SJCRH30 (cell line): ENCODE measurements around the gene CD84. TPM values are rescaled to one million over a fixed set of nuclear protein-coding genes. Genes with fewer than 3 reads are reported as not detected.
"Not testable (repeated sequence)": the region's sequence is repeated elsewhere in the genome, so short reads cannot be mapped to it uniquely, and the experiment has no call there.

Experiments used
- DNase-seq, 2 experiments: peaks; one replicate each; pipeline ENCODE4 v3.0.0-alpha.2; 2015 to 2020
- H3K27ac ChIP-seq: fragments of 250-450 bp; sonication (Bioruptor Pico); 2 replicates; pipeline ENCODE4 v1.5.1; 2020; ENCODE audit warnings: mild to moderate bottlenecking, moderate library complexity
- H3K27me3 ChIP-seq: fragments of 250-450 bp; sonication (Bioruptor Pico); 2 replicates; pipeline ENCODE4 v1.5.1; 2020; ENCODE audit warnings: mild to moderate bottlenecking, moderate library complexity
- H3K36me3 ChIP-seq: fragments of 250-450 bp; sonication (Bioruptor Pico); 2 replicates; pipeline ENCODE4 v1.5.1; 2020; ENCODE audit warnings: mild to moderate bottlenecking, moderate library complexity
- H3K4me1 ChIP-seq: fragments of 250-450 bp; sonication (Bioruptor Pico); 2 replicates; pipeline ENCODE4 v1.5.1; 2020; ENCODE audit warnings: mild to moderate bottlenecking, moderate library complexity
- H3K4me3 ChIP-seq: fragments of 250-450 bp; sonication (Bioruptor Pico); 2 replicates; pipeline ENCODE4 v1.5.1; 2020; ENCODE audit warnings: mild to moderate bottlenecking, moderate library complexity
- H3K9me3 ChIP-seq: fragments of 250-450 bp; sonication (Bioruptor Pico); replicated peaks from 2 replicates; pipeline ENCODE4 v1.5.1; 2020; ENCODE audit warnings: mild to moderate bottlenecking, moderate library complexity
- total RNA-seq: library from RNA; depleted of rRNA; stranded (reverse); fragments of >200 nt; shearing (Covaris generic); gene quantifications from 2 replicates; pipeline ENCODE4 v1.2.3, GENCODE V29; 2014

Gene CD84
- total RNA-seq, 1 experiment from 2014 or later, result not detected

DNA sequence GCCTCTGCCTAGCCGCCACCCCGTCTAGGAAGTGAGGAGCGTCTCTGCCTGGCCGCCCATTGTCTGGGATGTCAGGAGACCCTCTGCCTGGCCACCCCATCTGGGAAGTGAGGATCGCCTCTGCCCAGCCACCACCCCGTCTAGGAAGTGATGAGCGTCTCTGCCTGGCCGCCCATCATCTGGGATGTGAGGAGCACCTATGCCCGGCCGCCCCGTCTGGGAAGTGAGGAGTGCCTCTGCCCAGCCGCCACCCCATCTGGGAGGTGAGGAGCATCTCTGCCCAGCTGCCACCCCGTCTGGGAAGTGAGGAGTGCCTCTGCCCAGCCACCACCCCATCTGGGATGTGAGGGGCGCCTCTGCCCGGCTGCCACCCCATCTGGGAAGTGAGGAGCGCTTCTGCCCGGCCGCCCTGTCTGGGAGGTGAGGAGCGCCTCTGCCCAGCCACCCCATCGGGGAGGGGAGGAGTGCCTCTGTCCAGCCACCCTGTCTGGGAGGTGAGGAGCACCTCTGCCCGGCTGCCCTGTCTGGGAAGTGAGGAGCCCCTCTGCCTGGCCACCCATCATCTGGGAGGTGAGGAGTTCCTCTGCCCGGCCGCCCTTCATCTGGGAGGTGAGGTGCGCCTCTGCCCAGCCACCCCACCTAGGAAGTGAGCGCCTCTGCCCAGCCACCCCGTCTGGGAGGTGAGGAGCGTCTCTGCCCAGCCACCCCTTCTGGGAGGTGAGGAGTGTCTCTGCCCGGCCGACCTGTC is 47.3 kb downstream of the CD84 start:
- H3K4me3 ChIP-seq, H3K36me3 ChIP-seq, DNase-seq, H3K27me3 ChIP-seq, H3K27ac ChIP-seq, H3K4me1 ChIP-seq, H3K9me3 ChIP-seq: not testable (repeated sequence)

DNA sequence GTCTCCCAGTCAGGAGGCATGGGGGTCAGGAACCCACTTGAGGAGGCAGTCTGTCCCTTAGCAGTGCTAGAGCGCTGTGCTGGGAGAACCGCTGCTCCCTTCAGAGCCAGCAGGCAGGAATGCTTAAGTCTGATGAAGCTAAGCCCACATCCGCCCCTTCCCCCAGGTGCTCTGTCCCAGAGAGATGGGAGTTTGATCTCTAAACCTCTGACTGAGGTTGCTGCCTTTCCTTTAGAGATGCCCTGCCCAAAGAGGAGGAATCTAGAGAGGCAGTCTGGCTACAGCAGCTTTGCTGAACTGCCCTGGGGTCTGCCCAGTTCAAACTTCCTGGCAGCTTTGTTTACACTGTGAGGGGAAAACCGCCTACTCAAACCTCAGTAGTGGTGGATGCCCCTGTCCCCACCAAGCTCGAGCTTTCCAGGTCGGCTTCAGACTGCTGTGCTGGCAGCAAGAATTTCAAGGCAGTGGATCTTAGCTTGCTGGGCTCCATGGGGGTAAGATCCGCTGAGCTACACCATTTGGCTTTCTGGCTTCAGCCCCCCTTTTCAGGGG is 49.8 kb downstream of the CD84 start:
- H3K4me1 ChIP-seq, DNase-seq, H3K9me3 ChIP-seq, H3K27me3 ChIP-seq, H3K36me3 ChIP-seq, H3K27ac ChIP-seq, H3K4me3 ChIP-seq: not testable (repeated sequence)

DNA sequence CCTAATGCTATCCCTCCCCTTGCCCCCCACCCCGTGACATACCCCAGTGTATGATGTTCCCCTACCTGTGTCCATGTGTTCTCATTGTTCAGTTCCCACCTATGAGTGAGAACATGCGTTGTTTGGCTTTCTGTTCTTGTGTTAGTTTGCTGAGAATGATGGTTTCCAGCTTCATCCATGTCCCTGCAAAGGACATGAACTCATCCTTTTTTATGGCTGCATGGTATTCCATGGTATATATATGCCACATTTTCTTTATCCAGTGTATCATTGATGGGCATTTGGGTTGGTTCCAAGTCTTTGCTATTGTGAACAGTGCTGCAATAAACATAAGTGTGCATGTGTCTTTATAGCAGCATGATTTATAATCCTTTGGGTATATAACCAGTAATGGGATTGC is 55.5 kb downstream of the CD84 start:
- not testable (repeated sequence) for DNase-seq, H3K9me3 ChIP-seq, H3K27ac ChIP-seq, H3K27me3 ChIP-seq, H3K36me3 ChIP-seq, H3K4me1 ChIP-seq, H3K4me3 ChIP-seq

DNA sequence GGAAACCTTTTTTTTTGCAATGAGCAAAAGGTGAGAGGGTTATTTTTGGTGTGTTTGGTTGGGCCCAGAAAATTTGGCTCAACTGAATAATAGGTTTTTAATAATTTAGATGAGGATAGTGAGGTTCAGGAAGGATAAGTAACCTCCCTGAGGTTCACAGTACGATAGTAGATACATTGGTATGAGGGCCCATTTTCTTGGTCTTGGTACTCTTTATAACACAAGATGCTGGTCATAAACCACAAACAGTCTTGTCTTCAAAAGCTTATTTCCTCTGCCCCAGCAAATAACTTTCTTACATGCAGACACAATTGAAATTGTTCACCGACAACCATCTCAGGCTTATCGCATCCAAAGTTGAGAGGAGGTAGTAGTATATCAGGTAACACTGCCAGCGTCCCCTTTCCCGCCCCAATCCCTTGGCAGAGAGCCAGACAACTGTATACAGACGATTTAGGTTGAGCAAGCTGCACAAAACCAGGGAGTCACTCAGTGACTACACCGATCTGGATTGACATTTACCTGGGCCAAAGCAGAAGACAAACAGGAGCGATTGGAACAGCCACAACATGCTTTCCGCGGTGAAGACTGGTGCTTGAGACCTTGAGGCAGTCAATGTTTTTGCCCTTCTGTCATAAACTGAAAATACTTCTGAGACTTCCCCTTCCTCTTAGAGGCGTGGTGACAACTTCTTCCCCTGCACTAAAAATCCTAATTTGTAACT is 56.5 kb downstream of the CD84 start, which contains the start of gene SLAMF6:
Gene SLAMF6, minus strand, starts transcription at position 634 of the 724 bp plus-strand sequence. Its CDS starts 63 bp downstream, at position 571.
- peaks cover 8% of the 10 kb centered on the region; the same call in 1 of the 2 replicates for H3K4me1 ChIP-seq
- no peaks in the 10 kb centered on the region for H3K36me3 ChIP-seq
- H3K27me3 ChIP-seq, result no peaks in the 10 kb centered on the region
- no peak within 1 kb of the TSS for H3K27ac ChIP-seq
- no peak for DNase-seq
- H3K4me3 ChIP-seq, result no peak within 1 kb of the TSS
- no peaks in the 10 kb centered on the region for H3K9me3 ChIP-seq

DNA sequence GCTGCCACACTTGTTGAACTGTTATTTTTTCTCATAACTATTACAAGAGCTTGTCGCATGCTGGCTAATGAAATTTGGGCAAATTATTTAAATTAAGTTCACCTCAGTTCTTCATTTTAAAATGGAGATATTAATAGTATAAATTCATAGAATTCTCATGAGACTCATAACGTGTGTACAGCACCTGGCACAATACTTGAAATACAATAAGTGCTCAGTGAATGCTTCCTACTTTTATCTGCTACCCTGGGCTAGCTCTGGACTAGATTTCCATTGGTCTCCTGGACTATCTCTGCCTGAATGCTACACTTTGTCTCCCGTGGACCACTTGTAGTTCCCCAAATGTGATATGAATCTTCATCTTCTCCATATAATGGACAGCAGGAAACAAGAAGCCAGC is 57.2 kb downstream of the CD84 start:
- no peak for DNase-seq
- Histone ChIP-seq H3K4me1 (peaks cover 8% of the 10 kb centered on the region; the same call in 1 of the 2 replicates), H3K9me3 (no peaks in the 10 kb centered on the region), H3K36me3 (no peaks in the 10 kb centered on the region), H3K4me3 (no peak overlapping the region), H3K27ac (no peak overlapping the region), H3K27me3 (no peaks in the 10 kb centered on the region)

DNA sequence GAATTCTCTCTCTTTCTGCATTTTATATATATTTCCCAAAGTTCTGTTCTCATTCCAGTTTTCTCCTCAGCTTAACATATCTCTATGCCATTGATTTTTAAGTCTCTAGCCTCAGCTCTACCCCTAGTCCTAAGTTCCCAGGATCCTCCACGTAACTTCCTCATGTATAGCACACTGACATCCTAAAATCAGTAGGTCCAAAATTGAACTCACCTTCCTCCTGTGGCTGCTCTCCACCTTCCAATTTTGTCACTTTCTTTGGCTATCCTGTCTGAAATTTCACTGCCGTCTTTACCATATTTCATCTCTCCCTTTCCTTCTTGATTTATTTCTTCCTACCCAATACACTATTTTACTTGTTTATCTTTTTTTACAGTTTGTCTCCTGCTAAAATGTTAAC is 57.7 kb downstream of the CD84 start:
- Histone ChIP-seq H3K27me3 (no peaks in the 10 kb centered on the region), H3K4me1 (peaks cover 8% of the 10 kb centered on the region; the same call in 1 of the 2 replicates), H3K27ac (no peak overlapping the region), H3K4me3 (no peak overlapping the region), H3K9me3 (no peaks in the 10 kb centered on the region), H3K36me3 (no peaks in the 10 kb centered on the region)
- DNase-seq, result no peak

DNA sequence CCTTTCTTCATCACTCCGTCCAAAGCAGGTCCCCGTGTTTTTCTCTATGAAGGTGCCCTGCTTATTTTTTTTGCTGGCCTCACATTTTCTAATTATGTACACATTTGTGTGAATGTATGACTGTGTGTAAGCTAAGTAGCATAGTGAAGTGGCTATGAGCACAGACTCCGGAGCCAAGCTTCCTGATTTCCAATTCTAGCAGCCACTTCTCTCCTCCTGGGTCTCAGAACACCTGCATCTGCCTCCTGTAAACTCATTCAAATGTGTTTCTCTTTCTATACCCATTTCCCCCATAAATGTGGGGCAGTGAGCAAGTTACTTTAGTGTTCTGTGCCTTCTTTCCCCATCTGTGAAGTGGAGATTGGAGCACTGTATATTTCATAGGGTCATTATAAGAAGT is 58.3 kb downstream of the CD84 start:
- Histone ChIP-seq H3K27me3 (no peaks in the 10 kb centered on the region), H3K27ac (no peak overlapping the region), H3K36me3 (no peaks in the 10 kb centered on the region), H3K9me3 (no peaks in the 10 kb centered on the region), H3K4me3 (no peak overlapping the region), H3K4me1 (peaks cover 8% of the 10 kb centered on the region; the same call in 1 of the 2 replicates)
- no peak for DNase-seq

DNA sequence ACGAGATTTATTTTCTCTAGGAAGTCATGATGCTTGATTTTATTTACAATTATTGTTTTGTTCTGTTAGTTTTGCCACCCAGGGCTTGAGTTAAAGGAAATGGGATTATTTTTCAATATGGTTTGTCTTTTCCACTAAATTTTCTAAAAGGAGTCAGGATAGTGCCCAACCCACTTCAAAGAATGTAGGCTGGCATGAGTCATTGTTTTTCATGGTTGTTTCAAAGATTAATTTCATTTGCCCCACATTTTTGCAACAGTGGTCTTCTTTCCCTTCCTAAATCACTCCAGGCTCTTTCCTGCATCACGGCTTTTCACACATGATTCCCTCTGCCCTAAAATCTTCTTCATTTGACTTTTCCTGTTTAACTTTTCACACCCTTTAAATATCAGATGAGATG is 58.7 kb downstream of the CD84 start:
- no peaks in the 10 kb centered on the region for H3K27me3 ChIP-seq
- H3K9me3 ChIP-seq, result no peaks in the 10 kb centered on the region
- H3K27ac ChIP-seq, result no peak overlapping the region
- no peaks in the 10 kb centered on the region for H3K36me3 ChIP-seq
- peaks cover 8% of the 10 kb centered on the region; the same call in 1 of the 2 replicates for H3K4me1 ChIP-seq
- H3K4me3 ChIP-seq, result no peak overlapping the region
- DNase-seq, result no peak

DNA sequence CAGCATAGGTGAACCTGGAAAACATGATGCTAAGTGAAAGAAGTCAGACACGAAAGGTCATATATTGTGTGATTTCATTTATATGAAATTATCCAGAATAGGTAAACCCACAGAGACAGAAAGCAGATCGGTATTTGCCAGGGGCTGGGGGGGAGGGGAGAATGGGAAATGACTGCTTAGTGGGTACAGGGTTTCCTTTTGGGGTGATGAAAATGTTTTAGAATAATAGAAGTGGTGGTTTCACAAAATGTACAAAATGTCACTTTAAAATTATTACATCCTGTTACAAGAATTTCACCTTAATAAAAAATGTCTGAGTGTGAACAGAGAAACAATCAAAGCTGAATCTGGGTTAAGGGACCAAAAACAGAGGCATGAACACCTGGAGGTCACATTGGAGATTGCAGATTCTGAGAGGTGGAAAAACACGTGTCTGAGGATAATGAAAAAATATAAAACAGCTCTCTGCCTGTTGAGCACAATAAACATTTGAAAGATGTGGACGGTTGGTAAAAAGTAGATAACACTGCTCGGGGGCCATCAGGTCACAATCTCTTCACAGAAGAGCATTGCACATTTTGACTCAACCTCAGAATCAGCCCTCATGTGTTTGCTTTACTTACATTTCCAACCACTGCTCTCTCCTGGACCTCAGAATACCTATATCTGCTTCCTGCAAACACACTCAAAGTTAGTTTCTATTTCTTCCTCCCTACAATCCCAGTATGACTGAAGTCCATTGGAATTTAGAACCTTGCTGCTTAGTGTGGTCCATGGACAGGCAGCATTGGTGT is 59.5 kb downstream of the CD84 start:
- Histone ChIP-seq H3K27ac (no peak overlapping the region), H3K4me1 (peaks cover 8% of the 10 kb centered on the region; the same call in 1 of the 2 replicates), H3K36me3 (no peaks in the 10 kb centered on the region), H3K27me3 (no peaks in the 10 kb centered on the region), H3K4me3 (no peak overlapping the region), H3K9me3 (no peaks in the 10 kb centered on the region)
- no peak for DNase-seq

DNA sequence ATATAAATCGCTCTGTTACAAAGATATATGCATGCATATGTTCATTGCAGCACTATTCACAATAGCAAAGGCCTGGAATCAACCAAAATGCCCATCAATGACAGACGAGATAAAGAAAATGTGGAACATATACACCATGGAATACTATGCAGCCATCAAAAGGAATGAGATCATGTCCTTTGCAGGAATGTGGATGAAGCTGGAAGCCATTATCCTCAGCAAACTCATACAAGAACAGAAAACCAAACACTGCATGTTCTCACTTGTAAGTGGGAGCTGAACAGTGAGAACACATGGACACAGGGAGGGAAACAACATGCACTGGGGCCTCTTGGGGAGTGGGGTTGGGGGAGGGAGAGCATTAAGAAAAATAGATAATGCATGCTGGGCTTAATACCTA is 61.8 kb downstream of the CD84 start:
- not testable (repeated sequence) for H3K27ac ChIP-seq, H3K27me3 ChIP-seq, H3K4me3 ChIP-seq, H3K4me1 ChIP-seq, H3K36me3 ChIP-seq, H3K9me3 ChIP-seq, DNase-seq

DNA sequence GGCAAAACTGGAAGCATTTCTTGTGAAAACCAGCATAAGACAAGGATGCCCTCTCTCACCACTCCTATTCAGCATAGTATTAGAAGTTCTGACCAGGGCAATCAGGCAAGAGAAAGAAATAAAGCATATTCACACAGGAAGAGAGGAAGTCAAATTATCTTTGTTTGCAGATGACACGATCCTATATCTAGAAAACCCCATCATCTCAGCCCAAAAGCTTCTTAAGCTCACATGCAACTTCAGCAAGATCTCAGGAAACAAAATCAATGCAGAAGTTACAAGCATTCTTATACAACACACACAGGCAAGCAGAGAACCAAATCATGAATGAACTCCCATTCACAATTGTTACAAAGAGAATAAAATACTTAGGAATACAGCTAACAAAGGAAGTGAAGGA is 63.4 kb downstream of the CD84 start:
- H3K4me1 ChIP-seq, H3K4me3 ChIP-seq, H3K9me3 ChIP-seq, H3K27me3 ChIP-seq, H3K36me3 ChIP-seq, H3K27ac ChIP-seq, DNase-seq: not testable (repeated sequence)

DNA sequence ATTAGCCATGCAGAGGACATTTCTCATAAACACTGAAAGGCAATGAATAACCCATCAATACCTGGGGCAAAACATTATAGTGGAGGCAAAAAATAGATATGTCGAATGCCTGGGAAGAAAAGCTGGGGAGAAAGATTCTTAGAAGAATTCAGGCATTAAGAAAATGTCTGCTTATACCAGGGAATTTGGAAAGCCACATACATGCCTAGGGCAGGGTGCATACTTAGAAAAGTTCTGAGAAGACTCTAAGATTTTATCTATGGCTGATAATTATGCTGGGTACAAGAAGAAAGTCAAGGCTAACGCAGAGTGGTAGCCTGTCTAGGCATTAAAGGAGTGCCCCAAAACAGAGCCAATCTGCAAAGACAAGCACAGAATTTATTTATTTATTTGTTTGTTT is 74.6 kb downstream of the CD84 start:
- H3K27ac ChIP-seq, result no peak overlapping the region
- no peaks in the 10 kb centered on the region for H3K27me3 ChIP-seq
- H3K4me3 ChIP-seq, result no peak overlapping the region
- DNase-seq, result no peak
- H3K36me3 ChIP-seq, result no peaks in the 10 kb centered on the region
- no peaks in the 10 kb centered on the region for H3K9me3 ChIP-seq
- H3K4me1 ChIP-seq, result no peaks in the 10 kb centered on the region

DNA sequence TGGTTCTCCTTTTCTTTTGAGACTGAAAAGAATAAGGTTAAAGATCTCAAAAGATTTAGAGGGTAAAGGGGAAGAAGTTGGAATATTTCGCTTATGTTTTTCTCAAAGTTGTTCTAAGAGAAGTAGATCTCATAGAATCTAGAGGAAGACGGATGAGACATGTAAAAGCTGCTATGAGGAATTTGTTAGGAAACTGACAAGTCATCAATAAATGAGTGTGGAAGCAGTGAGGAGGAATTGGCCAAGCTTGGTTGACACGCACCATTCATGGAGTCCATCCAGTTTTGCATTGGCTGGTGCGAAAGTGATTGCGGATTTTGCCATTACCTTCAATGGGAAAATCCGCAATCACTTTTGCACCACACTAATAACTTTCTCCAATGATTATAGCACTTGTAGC is 76.2 kb downstream of the CD84 start:
- H3K27me3 ChIP-seq, result no peaks in the 10 kb centered on the region
- H3K4me1 ChIP-seq, result no peaks in the 10 kb centered on the region
- H3K36me3 ChIP-seq, result no peaks in the 10 kb centered on the region
- DNase-seq, result no peak
- no peak overlapping the region for H3K27ac ChIP-seq
- no peak overlapping the region for H3K4me3 ChIP-seq
- peaks cover 3% of the 10 kb centered on the region; the same call in 1 of the 2 replicates for H3K9me3 ChIP-seq

DNA sequence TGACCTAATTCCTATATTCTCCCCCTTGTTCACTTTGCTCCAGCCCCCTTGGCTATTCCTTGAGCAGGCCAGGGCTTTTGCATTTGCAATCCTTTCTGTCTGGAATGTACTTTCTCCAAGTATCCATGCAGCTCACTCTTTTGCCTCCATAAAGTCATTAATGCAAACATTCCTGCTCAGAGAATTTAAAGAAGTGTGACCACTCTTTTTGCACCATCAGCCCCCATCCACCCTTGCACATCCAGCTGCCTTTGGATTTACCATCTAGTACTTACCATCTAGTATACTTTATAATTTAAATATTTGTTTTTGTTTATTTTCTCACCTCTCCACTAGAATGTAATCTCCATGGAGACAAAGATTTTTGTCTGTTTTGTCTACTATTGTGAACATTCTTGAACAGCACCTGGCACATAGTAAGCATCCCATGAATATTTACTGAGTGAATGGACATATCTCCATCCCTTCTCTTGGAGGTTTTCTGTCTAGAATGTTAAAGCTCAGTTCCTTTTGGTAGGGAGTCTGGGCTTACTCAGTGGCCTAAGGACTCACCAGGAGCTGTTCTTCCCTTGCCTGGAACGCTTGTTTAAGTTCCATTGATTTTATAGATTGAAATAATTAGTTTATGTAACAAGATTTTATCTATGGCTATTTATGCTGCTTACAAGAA is 78.8 kb downstream of the CD84 start:
- Histone ChIP-seq H3K27ac (no peak overlapping the region), H3K4me1 (no peaks in the 10 kb centered on the region)
- no peak for DNase-seq

More for the DNA sequence above, 78.8 kb downstream of the CD84 start:
- Histone ChIP-seq H3K9me3 (peaks cover 3% of the 10 kb centered on the region; the same call in 1 of the 2 replicates), H3K27me3 (no peaks in the 10 kb centered on the region), H3K36me3 (no peaks in the 10 kb centered on the region), H3K4me3 (no peak overlapping the region)
